22Rv1 (cell line): ENCODE results near the gene ZP4.

Experiments used
- ZFX ChIP-seq: fragments of 450-650 bp; IDR thresholded peaks from 2 replicates; pipeline ENCODE4 v1.6.1; 2017; ENCODE audit warnings: antibody characterized with exemption, borderline replicate concordance
- TF ChIP-seq, protein P1 (sequence below): fragments of 450-650 bp; IDR thresholded peaks from 2 replicates; pipeline ENCODE4 v1.5.1; 2017; ENCODE audit warnings: mild to moderate bottlenecking

DNA sequence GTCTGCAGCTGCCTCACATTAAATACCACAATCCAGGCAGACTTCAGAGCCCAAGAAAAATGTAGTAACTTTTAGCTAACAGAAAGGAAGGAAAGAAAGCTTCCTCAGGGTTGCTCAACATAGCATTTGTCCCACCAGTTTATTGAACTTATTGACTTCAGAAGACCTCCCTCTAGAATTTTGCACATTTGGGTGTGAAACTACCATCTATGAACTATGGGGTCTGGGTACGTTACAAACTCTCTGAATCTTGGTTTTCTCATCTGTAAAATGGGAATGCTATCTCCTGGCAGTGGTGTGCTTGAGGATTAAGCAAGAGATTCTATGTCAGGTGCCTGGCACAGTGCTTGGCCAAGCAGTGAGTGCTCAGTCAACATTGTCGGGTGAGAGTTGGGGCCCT lies at the start of gene ZP4:
- TF ChIP-seq, protein P1, sequence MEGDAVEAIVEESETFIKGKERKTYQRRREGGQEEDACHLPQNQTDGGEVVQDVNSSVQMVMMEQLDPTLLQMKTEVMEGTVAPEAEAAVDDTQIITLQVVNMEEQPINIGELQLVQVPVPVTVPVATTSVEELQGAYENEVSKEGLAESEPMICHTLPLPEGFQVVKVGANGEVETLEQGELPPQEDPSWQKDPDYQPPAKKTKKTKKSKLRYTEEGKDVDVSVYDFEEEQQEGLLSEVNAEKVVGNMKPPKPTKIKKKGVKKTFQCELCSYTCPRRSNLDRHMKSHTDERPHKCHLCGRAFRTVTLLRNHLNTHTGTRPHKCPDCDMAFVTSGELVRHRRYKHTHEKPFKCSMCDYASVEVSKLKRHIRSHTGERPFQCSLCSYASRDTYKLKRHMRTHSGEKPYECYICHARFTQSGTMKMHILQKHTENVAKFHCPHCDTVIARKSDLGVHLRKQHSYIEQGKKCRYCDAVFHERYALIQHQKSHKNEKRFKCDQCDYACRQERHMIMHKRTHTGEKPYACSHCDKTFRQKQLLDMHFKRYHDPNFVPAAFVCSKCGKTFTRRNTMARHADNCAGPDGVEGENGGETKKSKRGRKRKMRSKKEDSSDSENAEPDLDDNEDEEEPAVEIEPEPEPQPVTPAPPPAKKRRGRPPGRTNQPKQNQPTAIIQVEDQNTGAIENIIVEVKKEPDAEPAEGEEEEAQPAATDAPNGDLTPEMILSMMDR = no peak
- TF ChIP-seq ZFX = no peak
